Astrocyte of the cerebellum (primary cell): ENCODE data around the gene SLIT3.

Experiments used
- DNase-seq: peaks from one replicate; pipeline ENCODE4 v3.0.0-alpha.2; 2011; ENCODE audit warnings: low read depth
- H3K4me3 ChIP-seq: 2 replicates; pipeline ENCODE4 v1.5.1; 2011; ENCODE audit warnings: mild to moderate bottlenecking, low read depth, low read length, moderate library complexity
- CTCF ChIP-seq: IDR thresholded peaks from 2 replicates; pipeline ENCODE4 v1.5.1; 2012; ENCODE audit warnings: low read length, low read depth, moderate library complexity, mild to moderate bottlenecking; ENCODE audit errors: missing control alignments
- in situ Hi-C: cut with HindIII; loops from 2 replicates; pipeline ENCODE4 v1.10.0; 2017; ENCODE audit warnings: low sequenced_read_pairs

The SLIT3 gene

GRCh38 chr5:169339869-169340268, 38.9 kb upstream of the SLIT3 start:
- DNase-seq: no peak

GRCh38 chr5:169336242-169336641, 35.3 kb upstream of the SLIT3 start:
- DNase-seq: no peak
- in situ Hi-C loops: no loop called here
- no peak overlapping the region for H3K4me3 ChIP-seq
- no peak for TF ChIP-seq CTCF

More at GRCh38 chr5:169339869-169340268, 38.9 kb upstream of the SLIT3 start:
- in situ Hi-C loops: no loop called here
- H3K4me3 ChIP-seq: no peak overlapping the region
- no peak for TF ChIP-seq CTCF

GRCh38 chr5:169335806-169336205, 34.9 kb upstream of the SLIT3 start:
- no peak for DNase-seq
- no peak overlapping the region for H3K4me3 ChIP-seq
- TF ChIP-seq CTCF: no peak
- in situ Hi-C loops: no loop called here

- DNase-seq: no peak
- in situ Hi-C loops: no loop called here
- no peak for TF ChIP-seq CTCF
- H3K4me3 ChIP-seq: no peak overlapping the region
Measured at GRCh38 chr5:169333518-169333917, 32.6 kb upstream of the SLIT3 start.

- no peak for DNase-seq
Measured at GRCh38 chr5:169331292-169331852, 30.4 kb upstream of the SLIT3 start.

GRCh38 chr5:169328401-169328800, 27.5 kb upstream of the SLIT3 start:
- in situ Hi-C loops: loop anchor here (10.0 kb wide), 1 partner anchor 414 kb away; no protein-coding TSS in a partner anchor
- TF ChIP-seq CTCF: no peak
- DNase-seq: no peak
- no peak overlapping the region for H3K4me3 ChIP-seq

More at GRCh38 chr5:169331292-169331852, 30.4 kb upstream of the SLIT3 start:
- H3K4me3 ChIP-seq: no peak overlapping the region
- in situ Hi-C loops: no loop called here
- TF ChIP-seq CTCF: no peak
